22Rv1 (cell line): ENCODE measurements around the gene ARL13A.

Source experiments
- ZFX ChIP-seq: fragments of 450-650 bp; IDR thresholded peaks from 2 replicates; pipeline ENCODE4 v1.6.1; 2017; ENCODE audit warnings: antibody characterized with exemption, borderline replicate concordance
- TF ChIP-seq, protein P1 (sequence below): fragments of 450-650 bp; IDR thresholded peaks from 2 replicates; pipeline ENCODE4 v1.5.1; 2017; ENCODE audit warnings: mild to moderate bottlenecking

DNA sequence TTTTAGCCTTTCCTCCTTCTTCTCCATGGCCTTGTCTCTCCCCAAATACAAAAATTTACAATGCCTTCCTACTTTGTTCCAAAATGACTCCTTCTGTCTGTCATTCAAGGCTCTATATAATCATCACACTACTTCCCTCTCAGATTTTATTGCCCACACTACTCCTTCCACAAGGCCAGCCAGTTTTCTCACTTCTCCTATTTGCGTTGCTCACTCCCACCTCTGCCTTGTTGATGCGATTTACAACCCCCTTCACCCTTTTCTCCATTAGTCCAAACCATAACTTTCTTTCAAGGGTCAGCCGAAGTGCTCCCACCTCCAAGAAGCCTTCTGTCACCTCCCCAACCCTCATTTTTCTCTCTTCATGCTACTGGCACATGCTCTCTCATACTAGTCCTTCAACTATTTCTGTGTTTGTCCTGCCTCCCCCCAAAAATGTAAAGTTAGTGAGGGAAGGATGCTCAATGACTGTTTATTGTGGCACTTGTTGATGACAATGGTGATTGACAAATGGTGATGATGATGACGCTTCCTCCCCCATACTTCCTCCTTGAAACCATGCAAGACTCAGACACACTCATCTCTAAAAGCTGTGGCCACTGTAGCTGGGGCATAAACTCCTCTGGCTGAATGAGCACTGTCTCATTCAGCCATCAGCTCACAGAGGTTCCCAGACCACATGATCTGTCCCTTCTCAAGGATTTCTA is 38.1 kb upstream of the ARL13A start:
- TF ChIP-seq, protein P1, sequence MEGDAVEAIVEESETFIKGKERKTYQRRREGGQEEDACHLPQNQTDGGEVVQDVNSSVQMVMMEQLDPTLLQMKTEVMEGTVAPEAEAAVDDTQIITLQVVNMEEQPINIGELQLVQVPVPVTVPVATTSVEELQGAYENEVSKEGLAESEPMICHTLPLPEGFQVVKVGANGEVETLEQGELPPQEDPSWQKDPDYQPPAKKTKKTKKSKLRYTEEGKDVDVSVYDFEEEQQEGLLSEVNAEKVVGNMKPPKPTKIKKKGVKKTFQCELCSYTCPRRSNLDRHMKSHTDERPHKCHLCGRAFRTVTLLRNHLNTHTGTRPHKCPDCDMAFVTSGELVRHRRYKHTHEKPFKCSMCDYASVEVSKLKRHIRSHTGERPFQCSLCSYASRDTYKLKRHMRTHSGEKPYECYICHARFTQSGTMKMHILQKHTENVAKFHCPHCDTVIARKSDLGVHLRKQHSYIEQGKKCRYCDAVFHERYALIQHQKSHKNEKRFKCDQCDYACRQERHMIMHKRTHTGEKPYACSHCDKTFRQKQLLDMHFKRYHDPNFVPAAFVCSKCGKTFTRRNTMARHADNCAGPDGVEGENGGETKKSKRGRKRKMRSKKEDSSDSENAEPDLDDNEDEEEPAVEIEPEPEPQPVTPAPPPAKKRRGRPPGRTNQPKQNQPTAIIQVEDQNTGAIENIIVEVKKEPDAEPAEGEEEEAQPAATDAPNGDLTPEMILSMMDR = no peak
- TF ChIP-seq ZFX = no peak
